ENCODE measurements around the gene LSAMP. TPM values are rescaled to one million over a fixed set of nuclear protein-coding genes. Genes with fewer than 3 reads are reported as not detected.

The LSAMP gene
- total RNA-seq, 2 experiments from 2014 or later: not detected

DNA sequence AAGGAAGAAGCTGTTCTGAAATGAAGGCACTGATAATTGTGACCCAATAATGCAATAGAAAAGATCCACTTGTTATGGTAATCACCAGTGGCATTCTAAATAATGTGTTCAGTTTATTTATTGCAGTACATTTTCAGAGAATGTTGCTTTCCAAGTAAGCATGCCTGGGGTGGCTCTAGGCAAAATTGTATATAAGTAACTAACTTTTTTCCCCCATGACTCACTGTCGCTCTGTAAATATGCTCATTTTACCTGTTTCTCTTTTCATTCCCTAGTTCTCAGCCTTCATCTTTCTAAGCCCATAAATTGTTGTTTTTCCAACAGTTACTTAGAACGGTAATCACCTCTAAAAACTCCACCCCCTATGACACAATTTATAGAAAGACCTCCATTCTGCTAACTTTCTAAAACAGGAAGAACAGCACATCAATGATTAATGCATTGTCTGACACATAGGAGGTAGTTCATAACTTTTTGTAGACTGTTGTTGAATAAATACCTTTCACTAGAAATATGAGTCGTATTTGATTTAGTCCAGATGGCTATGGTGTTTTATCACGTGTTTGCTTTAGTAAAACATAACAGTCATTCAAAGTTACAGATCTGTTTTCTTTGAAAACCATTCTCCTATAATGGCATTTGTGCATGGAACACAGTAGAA lies 143.1 kb downstream of the LSAMP start:
- Mint-ChIP-seq H3K4me3 (no peak overlapping the region), H3K36me3 (no peaks in the 10 kb centered on the region), H3K9me3 (no peaks in the 10 kb centered on the region), H3K27ac (no peak overlapping the region), H3K27me3 (no peaks in the 10 kb centered on the region), H3K4me1 (no peaks in the 10 kb centered on the region)
- no peak for DNase-seq

DNA sequence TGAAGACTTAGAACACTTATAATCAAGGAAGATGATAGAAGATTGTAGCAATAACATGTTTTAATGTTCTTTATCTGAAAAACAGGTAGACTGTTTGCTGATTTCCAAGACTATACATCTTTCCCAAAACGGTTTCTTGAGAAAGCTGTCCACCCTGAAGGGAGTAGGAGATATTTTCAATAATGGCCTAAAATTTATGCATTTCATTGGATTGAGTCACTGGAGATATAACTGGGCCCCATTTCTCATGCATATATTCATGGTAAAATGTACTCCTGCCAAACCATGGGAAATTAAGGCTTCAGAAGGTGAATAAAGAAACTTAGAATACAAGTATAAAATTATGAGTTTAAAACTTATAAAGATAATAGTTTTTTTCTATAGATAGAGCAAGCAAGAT lies 143.9 kb downstream of the LSAMP start:
- no peaks in the 10 kb centered on the region for H3K4me1 Mint-ChIP-seq
- no peaks in the 10 kb centered on the region for H3K36me3 Mint-ChIP-seq
- H3K9me3 Mint-ChIP-seq: no peaks in the 10 kb centered on the region
- no peaks in the 10 kb centered on the region for H3K27me3 Mint-ChIP-seq
- no peak overlapping the region for H3K4me3 Mint-ChIP-seq
- no peak for DNase-seq
- H3K27ac Mint-ChIP-seq: no peak overlapping the region

DNA sequence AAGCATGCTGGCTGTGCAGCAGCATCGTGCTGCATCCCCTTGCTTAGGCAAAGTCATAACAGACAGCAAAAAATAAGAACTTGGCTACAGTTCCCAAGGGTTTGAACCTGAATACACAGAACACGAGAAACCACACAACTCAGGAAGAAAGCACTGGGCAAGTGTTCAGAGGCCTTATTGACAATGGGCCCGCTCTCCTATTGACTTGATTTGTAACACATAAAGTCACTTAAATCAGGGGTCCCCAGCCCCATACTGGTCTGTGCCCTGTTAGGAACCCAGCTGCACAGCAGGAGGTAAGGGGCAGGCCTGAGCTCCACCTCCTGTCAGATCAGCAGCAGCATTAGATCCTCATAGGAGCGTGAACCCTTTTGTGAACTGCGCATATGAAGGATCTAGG lies 145.1 kb downstream of the LSAMP start:
- no peaks in the 10 kb centered on the region for H3K36me3 Mint-ChIP-seq
- H3K27ac Mint-ChIP-seq: no peak overlapping the region
- no peaks in the 10 kb centered on the region for H3K27me3 Mint-ChIP-seq
- no peaks in the 10 kb centered on the region for H3K4me1 Mint-ChIP-seq
- no peaks in the 10 kb centered on the region for H3K9me3 Mint-ChIP-seq
- DNase-seq: no peak
- no peak overlapping the region for H3K4me3 Mint-ChIP-seq

DNA sequence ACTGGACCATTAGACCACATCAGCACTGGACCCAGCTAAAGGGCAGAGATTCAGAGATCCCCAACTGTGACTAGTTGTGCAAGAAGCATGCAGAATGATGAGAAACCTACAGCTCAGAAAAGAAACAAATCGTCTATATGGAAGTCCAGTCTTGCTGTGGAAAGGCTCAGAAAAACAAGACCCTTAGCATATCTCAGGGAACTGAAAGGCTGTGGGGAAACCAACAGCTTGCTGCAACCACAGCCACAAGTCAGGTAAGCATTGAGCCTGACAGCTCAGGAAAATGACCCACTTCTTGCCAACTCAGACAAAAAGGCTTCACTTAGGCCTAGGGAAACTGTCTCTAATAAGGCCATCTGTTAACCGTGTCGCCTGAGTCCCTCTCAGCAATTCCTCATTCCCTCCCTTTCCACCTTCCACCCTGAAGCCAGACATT lies 145.6 kb downstream of the LSAMP start:
- no peak overlapping the region for H3K27ac Mint-ChIP-seq
- DNase-seq: no peak
- no peaks in the 10 kb centered on the region for H3K36me3 Mint-ChIP-seq
- H3K4me3 Mint-ChIP-seq: no peak overlapping the region
- H3K9me3 Mint-ChIP-seq: no peaks in the 10 kb centered on the region
- H3K4me1 Mint-ChIP-seq: no peaks in the 10 kb centered on the region
- H3K27me3 Mint-ChIP-seq: no peaks in the 10 kb centered on the region

DNA sequence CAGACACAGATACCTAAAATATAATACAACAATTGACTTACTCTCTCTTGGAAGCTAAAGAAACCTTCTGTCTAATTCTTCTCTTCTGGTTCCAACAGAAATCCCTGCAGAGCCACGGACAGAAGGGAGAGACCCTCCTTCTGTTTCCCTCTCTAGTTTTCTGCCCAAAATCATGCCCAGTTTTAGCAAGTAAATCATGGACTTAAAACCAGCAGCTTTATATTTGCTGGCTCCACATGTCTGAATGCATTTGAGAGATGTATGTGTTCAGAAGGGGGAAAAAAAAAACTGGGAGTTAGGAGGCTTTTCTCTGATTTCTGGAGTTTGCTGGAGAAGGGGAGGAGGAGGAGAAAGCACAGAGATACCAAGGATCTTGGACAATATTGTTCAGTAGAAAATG lies 147.1 kb downstream of the LSAMP start:
- Mint-ChIP-seq H3K27me3 (no peaks in the 10 kb centered on the region), H3K27ac (no peak overlapping the region), H3K9me3 (no peaks in the 10 kb centered on the region), H3K36me3 (no peaks in the 10 kb centered on the region), H3K4me3 (no peak overlapping the region), H3K4me1 (no peaks in the 10 kb centered on the region)
- DNase-seq: no peak

GRCh38 chr3:116291141-116291540 lies 154.1 kb downstream of the LSAMP start:
- DNase-seq: no peak
- Mint-ChIP-seq H3K9me3 (no peaks in the 10 kb centered on the region), H3K4me3 (no peak overlapping the region), H3K4me1 (no peaks in the 10 kb centered on the region), H3K27ac (no peak overlapping the region), H3K27me3 (no peaks in the 10 kb centered on the region), H3K36me3 (no peaks in the 10 kb centered on the region)

DNA sequence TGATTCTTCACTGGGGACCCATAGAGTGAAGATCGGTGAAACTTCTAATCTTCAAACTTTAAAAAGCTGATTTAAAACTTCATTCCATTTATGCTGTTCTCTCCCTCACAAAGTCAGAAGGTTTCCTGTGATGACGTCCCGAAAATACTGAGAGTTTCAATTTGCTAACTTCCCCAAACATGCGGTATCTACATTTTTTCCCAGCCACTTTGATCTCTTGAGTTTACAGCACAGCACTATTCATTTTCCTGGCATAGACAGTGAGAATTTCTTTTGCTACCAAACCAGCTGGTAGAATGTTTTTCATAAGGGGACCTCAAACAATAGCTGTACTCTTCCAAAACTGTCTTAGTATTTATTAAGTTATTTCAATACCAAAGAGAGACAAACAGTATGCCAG lies 156.8 kb downstream of the LSAMP start:
- no peaks in the 10 kb centered on the region for H3K27me3 Mint-ChIP-seq

GRCh38 chr3:116285781-116286421 lies 159.4 kb downstream of the LSAMP start:
- no peak for DNase-seq
- Mint-ChIP-seq H3K9me3 (peaks cover under 1% of the 10 kb centered on the region), H3K36me3 (no peaks in the 10 kb centered on the region), H3K27ac (no peak overlapping the region), H3K4me3 (no peak overlapping the region), H3K4me1 (no peaks in the 10 kb centered on the region), H3K27me3 (no peaks in the 10 kb centered on the region)

More for the DNA sequence above, 156.8 kb downstream of the LSAMP start:
- Mint-ChIP-seq H3K4me3 (no peak overlapping the region), H3K9me3 (no peaks in the 10 kb centered on the region), H3K27ac (no peak overlapping the region), H3K4me1 (no peaks in the 10 kb centered on the region), H3K36me3 (no peaks in the 10 kb centered on the region)
- no peak for DNase-seq

GRCh38 chr3:116281313-116282143 lies 163.8 kb downstream of the LSAMP start:
- H3K27me3 Mint-ChIP-seq: no peaks in the 10 kb centered on the region
- no peak for DNase-seq
- H3K27ac Mint-ChIP-seq: no peak overlapping the region
- no peak overlapping the region for H3K4me3 Mint-ChIP-seq
- no peaks in the 10 kb centered on the region for H3K4me1 Mint-ChIP-seq
- no peaks in the 10 kb centered on the region for H3K36me3 Mint-ChIP-seq
- peaks cover 3% of the 10 kb centered on the region for H3K9me3 Mint-ChIP-seq

DNA sequence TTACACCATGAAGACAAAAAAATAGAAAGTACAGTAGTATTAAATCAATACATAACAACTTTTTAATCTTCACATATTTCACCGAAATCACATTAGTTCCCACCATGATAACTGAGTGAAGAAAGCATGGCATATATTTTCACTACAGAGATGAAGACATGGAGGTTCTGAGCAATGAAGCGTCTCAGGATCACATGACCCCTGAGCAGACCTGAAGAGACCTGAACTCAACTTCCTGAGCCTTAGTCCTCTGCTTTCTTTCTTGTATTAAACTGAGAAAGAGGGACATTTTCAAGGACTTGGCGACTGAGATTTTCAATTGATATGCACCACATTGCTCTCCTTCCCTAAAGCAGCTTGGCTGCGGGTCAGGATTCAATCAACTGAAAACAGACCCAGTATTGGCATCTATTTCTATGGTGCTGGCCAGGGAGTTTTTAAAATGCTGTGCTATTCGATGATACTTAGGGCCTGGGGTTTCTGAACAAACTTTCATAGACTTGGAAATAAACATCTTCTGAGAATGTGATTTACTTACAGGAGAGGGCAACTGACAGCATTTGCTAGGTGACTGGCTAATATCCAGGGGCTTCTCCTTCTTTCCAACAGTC lies 165.1 kb downstream of the LSAMP start:
- Mint-ChIP-seq H3K27me3 (no peaks in the 10 kb centered on the region), H3K27ac (no peak overlapping the region), H3K4me1 (no peaks in the 10 kb centered on the region), H3K4me3 (no peak overlapping the region), H3K36me3 (no peaks in the 10 kb centered on the region), H3K9me3 (peaks cover 3% of the 10 kb centered on the region)
- DNase-seq: no peak

DNA sequence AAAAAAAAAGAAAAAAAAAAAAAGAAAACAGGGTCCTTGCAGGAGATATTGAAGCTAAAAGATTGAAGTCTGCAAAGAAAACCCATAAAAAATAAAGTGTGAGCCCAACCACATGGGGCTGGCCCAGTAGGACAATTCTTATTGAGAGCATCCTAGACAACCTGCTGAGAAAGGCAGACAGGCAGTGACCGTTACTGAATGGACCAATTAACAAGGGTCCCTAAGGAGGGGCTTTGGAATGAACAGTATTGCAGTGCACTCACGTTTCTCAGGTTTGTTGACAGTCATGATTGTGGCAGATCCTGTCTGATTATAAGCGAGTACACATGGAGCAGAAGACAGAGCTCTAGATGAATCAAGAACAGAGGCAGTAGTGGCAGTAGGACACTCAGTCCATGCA lies 168.6 kb downstream of the LSAMP start:
- no peak overlapping the region for H3K4me3 Mint-ChIP-seq
- H3K27ac Mint-ChIP-seq: no peak overlapping the region
- peaks cover 3% of the 10 kb centered on the region for H3K9me3 Mint-ChIP-seq
- no peaks in the 10 kb centered on the region for H3K27me3 Mint-ChIP-seq
- DNase-seq: no peak
- no peaks in the 10 kb centered on the region for H3K36me3 Mint-ChIP-seq
- H3K4me1 Mint-ChIP-seq: no peaks in the 10 kb centered on the region

GRCh38 chr3:116270056-116270455 lies 175.2 kb downstream of the LSAMP start:
- Mint-ChIP-seq H3K27ac (no peak overlapping the region), H3K4me3 (no peak overlapping the region), H3K4me1 (no peaks in the 10 kb centered on the region), H3K9me3 (no peaks in the 10 kb centered on the region), H3K27me3 (no peaks in the 10 kb centered on the region), H3K36me3 (no peaks in the 10 kb centered on the region)
- no peak for DNase-seq

DNA sequence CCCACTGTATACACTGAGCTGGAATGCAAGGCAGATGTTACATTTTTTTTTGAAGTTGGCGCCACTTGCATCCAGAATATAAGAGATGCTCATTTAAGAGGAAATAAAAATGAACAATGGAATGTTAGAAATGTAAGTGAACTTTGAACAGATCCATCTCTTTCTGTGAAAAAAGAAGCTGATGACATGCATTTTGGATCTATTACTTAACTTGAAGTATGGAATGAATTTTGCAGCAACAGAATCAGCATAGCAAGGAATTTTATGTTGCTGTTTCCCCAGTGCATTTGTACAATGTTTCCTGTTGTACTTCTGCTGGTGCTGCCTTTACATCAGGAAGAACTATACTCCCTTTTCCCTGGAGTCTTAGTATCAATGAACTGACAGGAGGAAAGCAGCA lies 178.2 kb downstream of the LSAMP start:
- peaks cover 1% of the 10 kb centered on the region for H3K9me3 Mint-ChIP-seq
- no peaks in the 10 kb centered on the region for H3K36me3 Mint-ChIP-seq
- no peak for DNase-seq
- H3K27me3 Mint-ChIP-seq: no peaks in the 10 kb centered on the region
- no peaks in the 10 kb centered on the region for H3K4me1 Mint-ChIP-seq
- H3K4me3 Mint-ChIP-seq: no peak overlapping the region
- no peak overlapping the region for H3K27ac Mint-ChIP-seq

GRCh38 chr3:116265976-116266584 lies 179.2 kb downstream of the LSAMP start:
- Mint-ChIP-seq H3K27ac (no peak overlapping the region), H3K4me3 (no peak overlapping the region), H3K27me3 (no peaks in the 10 kb centered on the region), H3K9me3 (peaks cover 1% of the 10 kb centered on the region), H3K36me3 (no peaks in the 10 kb centered on the region), H3K4me1 (no peaks in the 10 kb centered on the region)
- DNase-seq: no peak

GRCh38 chr3:116265320-116265695 lies 180.0 kb downstream of the LSAMP start:
- no peaks in the 10 kb centered on the region for H3K4me1 Mint-ChIP-seq
- H3K9me3 Mint-ChIP-seq: peaks cover 1% of the 10 kb centered on the region
- no peak overlapping the region for H3K4me3 Mint-ChIP-seq
- H3K27me3 Mint-ChIP-seq: no peaks in the 10 kb centered on the region
- DNase-seq: no peak
- H3K36me3 Mint-ChIP-seq: no peaks in the 10 kb centered on the region
- no peak overlapping the region for H3K27ac Mint-ChIP-seq

Data from activated naive CD8-positive, alpha-beta T cell treated with anti-CD3 and anti-CD28 coated beads for 36 hours (primary cell).